HG02763 (cell line): ENCODE data around the gene PRSS33.

Experiments used
- ATAC-seq: cut with Tn5 transposase; IDR thresholded peaks from one replicate; pipeline ENCODE4 v1.9.1; 2021; ENCODE audit warnings: mild to moderate bottlenecking, moderate library complexity; ENCODE audit not compliant: unreplicated experiment

PRSS33 gene

GRCh38 chr16:2765462-2766404 is 21.6 kb downstream of the PRSS33 start:
- no peak for ATAC-seq

- no peak for ATAC-seq
Measured at GRCh38 chr16:2764718-2765117, 22.6 kb downstream of the PRSS33 start.

GRCh38 chr16:2763173-2763572 is 24.2 kb downstream of the PRSS33 start:
- ATAC-seq, result no peak

- no peak for ATAC-seq
Measured at GRCh38 chr16:2762711-2763110, 24.6 kb downstream of the PRSS33 start.

- ATAC-seq, result no peak
Measured at GRCh38 chr16:2761886-2762583, 25.3 kb downstream of the PRSS33 start.

GRCh38 chr16:2761472-2761871 is 25.9 kb downstream of the PRSS33 start:
- ATAC-seq, result no peak

- no peak for ATAC-seq
Measured at GRCh38 chr16:2757344-2757743, 30.0 kb downstream of the PRSS33 start.

GRCh38 chr16:2756288-2757015 is 30.9 kb downstream of the PRSS33 start:
- ATAC-seq, result no peak

- no peak for ATAC-seq
Measured at GRCh38 chr16:2755158-2755557, 32.2 kb downstream of the PRSS33 start.

GRCh38 chr16:2753733-2754020 is 33.7 kb downstream of the PRSS33 start:
- no peak for ATAC-seq

- ATAC-seq, result peak; percentile 43
Measured at GRCh38 chr16:2752850-2753732, 34.3 kb downstream of the PRSS33 start.

- ATAC-seq, result peak; percentile 87
Measured at GRCh38 chr16:2752035-2752849, 35.1 kb downstream of the PRSS33 start, which contains the start of gene SRRM2. TSS of gene SRRM2 (plus strand) at chr16:2752638. CDS start at chr16:2756365, 3,727 bp downstream.

GRCh38 chr16:2751577-2752034 is 35.8 kb downstream of the PRSS33 start:
- ATAC-seq, result no peak

GRCh38 chr16:2749936-2750335 is 37.4 kb downstream of the PRSS33 start:
- ATAC-seq, result no peak

GRCh38 chr16:2749476-2749875 is 37.9 kb downstream of the PRSS33 start:
- no peak for ATAC-seq

GRCh38 chr16:2748757-2749455 is 38.5 kb downstream of the PRSS33 start:
- no peak for ATAC-seq

GRCh38 chr16:2745961-2746360 is 41.4 kb downstream of the PRSS33 start:
- ATAC-seq, result no peak

- no peak for ATAC-seq
Measured at GRCh38 chr16:2745116-2745890, 42.1 kb downstream of the PRSS33 start.
